Thoracic aorta (tissue), 2 donors: ENCODE measurements around the gene SLC6A1. TPM values are rescaled to one million over a fixed set of nuclear protein-coding genes. Genes with fewer than 3 reads are reported as not detected.

Experiments used
- ATAC-seq: fragments of 150-250 bp; one replicate; pipeline ENCODE4 v1.8.0; 2017; ENCODE audit warnings: low read depth; ENCODE audit not compliant: insufficient number of reproducible peaks, low FRiP score
- DNase-seq: peaks from one replicate; pipeline ENCODE4 v3.0.0-alpha.2; 2020; ENCODE audit warnings: low spot score
- H3K27ac ChIP-seq, 2 donors: fragments of 200-600 bp; sonication (generic); 1 replicate in 1 of 2; 2 replicates in 1 of 2; pipeline ENCODE4 v1.5.1; 2016; ENCODE audit warnings: mild to moderate bottlenecking in 2 of 2, moderate library complexity in 2 of 2
- H3K27me3 ChIP-seq: fragments of 200-600 bp; sonication (generic); replicated peaks from 2 replicates; pipeline ENCODE4 v1.6.0; 2016; ENCODE audit warnings: mild to moderate bottlenecking; ENCODE audit not compliant: insufficient read depth
- H3K36me3 ChIP-seq: fragments of 200-600 bp; sonication (generic); one replicate; pipeline ENCODE4 v1.5.1; 2016
- H3K4me1 ChIP-seq, 2 donors: fragments of 200-600 bp; sonication (generic); 1 replicate in 1 of 2; 2 replicates in 1 of 2; pipeline versions ENCODE4 v1.5.1 to v1.6.0; 2016; ENCODE audit warnings: low read depth in 2 of 2, mild to moderate bottlenecking in 1 of 2; ENCODE audit not compliant: control insufficient read depth in 1 of 2
- H3K4me3 ChIP-seq: fragments of 200-600 bp; sonication (generic); 2 replicates; pipeline ENCODE4 v1.5.1; 2016; ENCODE audit warnings: mild to moderate bottlenecking
- H3K9me3 ChIP-seq: fragments of 200-600 bp; sonication (generic); 2 replicates; pipeline ENCODE4 v1.5.1; 2016
- total RNA-seq, 2 donors: library from RNA; depleted of rRNA; stranded (reverse); fragments of >200 nt; gene quantifications; one replicate each; pipeline versions ENCODE4 v1.1.0 to v1.2.3, GENCODE V29; 2016
- TF ChIP-seq, protein P1 (sequence below): fragments of 200-600 bp; sonication (generic); IDR thresholded peaks from one replicate; pipeline ENCODE4 v1.5.1; 2019; ENCODE audit warnings: antibody characterized with exemption

The SLC6A1 gene
- total RNA-seq, 2 donors from 2014 or later: 1.2 to 4.6 TPM

DNA sequence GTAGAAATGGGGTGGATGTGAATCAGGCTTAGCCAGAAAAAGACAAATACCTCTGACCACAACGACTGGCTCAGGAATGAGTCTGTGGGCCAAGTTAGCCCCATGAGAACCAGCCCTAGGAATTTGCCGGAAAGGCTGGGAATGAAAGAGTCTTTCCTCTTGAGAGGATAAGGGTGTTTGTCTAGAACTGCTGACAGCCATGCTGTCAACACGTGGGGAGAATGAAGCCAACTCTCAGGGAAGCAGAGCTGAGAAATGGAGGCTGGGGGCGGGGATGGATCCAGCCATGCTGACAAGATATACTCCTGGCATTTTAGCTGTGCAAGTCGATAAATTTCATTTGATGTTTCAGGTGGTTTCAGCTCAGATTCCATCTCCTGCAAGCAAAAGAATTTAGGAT lies 10.6 kb upstream of the SLC6A1 start:
- Histone ChIP-seq H3K27ac (no peak overlapping the region), H3K4me1 (peaks cover 6 to 19% of the 10 kb centered on the region in 2 donors), H3K9me3 (no peaks in the 10 kb centered on the region), H3K4me3 (no peak overlapping the region), H3K27me3 (no peaks in the 10 kb centered on the region), H3K36me3 (no peaks in the 10 kb centered on the region)
- DNase-seq (no peak), ATAC-seq (no peak)
- TF ChIP-seq, protein P1, sequence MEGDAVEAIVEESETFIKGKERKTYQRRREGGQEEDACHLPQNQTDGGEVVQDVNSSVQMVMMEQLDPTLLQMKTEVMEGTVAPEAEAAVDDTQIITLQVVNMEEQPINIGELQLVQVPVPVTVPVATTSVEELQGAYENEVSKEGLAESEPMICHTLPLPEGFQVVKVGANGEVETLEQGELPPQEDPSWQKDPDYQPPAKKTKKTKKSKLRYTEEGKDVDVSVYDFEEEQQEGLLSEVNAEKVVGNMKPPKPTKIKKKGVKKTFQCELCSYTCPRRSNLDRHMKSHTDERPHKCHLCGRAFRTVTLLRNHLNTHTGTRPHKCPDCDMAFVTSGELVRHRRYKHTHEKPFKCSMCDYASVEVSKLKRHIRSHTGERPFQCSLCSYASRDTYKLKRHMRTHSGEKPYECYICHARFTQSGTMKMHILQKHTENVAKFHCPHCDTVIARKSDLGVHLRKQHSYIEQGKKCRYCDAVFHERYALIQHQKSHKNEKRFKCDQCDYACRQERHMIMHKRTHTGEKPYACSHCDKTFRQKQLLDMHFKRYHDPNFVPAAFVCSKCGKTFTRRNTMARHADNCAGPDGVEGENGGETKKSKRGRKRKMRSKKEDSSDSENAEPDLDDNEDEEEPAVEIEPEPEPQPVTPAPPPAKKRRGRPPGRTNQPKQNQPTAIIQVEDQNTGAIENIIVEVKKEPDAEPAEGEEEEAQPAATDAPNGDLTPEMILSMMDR: no peak

DNA sequence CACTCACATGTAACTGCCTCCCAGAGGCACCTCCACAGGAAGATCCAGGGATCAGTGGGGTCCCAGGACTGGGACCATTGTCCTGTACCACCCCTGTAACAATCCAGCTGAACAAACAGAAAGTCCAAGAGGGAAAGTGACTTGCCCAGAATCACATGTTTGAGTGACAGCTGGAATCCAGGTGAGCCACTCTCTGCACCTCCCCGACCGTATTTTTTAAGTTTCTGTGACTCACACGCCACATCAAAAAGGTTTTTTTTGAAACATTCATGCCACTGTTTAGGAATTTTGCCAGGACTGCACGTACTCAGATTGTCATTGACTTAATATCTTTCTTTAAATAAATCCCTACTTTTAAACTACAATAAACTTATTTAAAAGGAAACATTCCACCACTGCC lies 9.8 kb upstream of the SLC6A1 start:
- Histone ChIP-seq H3K27me3 (no peaks in the 10 kb centered on the region), H3K27ac (no peak overlapping the region), H3K4me1 (peaks cover 6 to 19% of the 10 kb centered on the region in 2 donors), H3K36me3 (no peaks in the 10 kb centered on the region), H3K4me3 (peak overlapping the region; percentile 39), H3K9me3 (no peaks in the 10 kb centered on the region)
- TF ChIP-seq, protein P1: no peak
- ATAC-seq: no peak
- no peak for DNase-seq

DNA sequence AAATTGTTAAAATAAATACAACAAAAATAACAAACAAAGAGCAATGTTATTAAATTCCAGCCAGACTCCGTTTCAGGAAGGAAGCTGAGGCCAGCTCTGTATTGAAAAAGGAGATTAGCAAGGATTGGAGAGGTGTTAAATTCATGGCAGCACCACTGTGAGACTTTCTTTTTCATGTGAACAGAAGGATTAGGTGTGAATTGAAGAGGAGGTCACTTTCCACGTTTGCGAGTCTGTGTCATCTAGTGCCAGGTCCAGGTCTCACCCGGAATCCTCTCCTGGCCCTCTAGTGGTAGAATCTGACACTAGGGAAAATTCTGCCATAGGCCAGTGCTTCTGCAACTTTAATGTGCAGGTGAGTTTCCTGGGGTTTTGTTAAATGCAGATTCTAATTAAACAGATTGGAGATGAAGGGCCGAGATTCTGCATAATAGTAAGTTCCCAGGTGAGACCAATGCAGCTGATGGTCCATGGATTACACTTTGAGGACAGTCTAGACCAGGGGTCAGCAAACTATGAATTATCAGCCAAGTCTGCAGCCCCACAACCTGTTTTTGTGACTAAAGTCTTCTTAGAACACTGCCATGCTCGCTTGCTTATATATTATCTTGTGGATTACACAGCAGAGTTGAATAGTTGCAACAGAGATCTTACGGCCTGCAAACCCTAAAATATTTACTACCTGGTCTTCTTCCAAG lies 9.2 kb upstream of the SLC6A1 start:
- H3K36me3 ChIP-seq: no peaks in the 10 kb centered on the region
- no peaks in the 10 kb centered on the region for H3K9me3 ChIP-seq
- no peak for ATAC-seq
- H3K4me3 ChIP-seq: peak overlapping the region; percentile 39
- no peak overlapping the region for H3K27ac ChIP-seq
- TF ChIP-seq, protein P1: peak; percentile 61
- no peak for DNase-seq
- H3K27me3 ChIP-seq: no peaks in the 10 kb centered on the region
- H3K4me1 ChIP-seq: peaks cover 6 to 19% of the 10 kb centered on the region in 2 donors

DNA sequence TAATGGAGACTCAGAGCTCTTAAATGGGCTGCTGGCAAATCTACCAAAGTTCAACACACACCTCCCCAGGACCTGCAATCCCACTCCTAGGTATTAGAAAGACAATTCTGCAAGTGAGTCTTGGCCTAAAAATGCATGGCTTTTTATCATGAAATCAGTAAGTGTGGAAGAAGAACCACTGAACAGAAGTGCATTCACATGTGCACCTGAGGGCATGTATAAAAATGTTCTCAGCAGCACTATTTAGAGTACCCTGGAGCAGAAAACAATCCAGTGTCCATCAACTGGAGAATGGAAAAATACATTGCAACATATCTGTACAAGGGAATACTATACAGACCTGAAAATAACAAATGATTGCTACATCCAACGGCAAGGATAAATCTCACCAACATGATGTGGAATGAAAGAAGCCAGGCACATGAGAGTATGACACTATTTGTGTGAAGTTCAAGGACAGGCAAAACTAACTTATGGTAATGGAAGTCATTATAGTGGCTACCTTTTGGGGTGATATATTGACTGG lies 8.1 kb upstream of the SLC6A1 start:
- no peaks in the 10 kb centered on the region for H3K9me3 ChIP-seq
- TF ChIP-seq, protein P1: no peak
- H3K36me3 ChIP-seq: no peaks in the 10 kb centered on the region

DNA sequence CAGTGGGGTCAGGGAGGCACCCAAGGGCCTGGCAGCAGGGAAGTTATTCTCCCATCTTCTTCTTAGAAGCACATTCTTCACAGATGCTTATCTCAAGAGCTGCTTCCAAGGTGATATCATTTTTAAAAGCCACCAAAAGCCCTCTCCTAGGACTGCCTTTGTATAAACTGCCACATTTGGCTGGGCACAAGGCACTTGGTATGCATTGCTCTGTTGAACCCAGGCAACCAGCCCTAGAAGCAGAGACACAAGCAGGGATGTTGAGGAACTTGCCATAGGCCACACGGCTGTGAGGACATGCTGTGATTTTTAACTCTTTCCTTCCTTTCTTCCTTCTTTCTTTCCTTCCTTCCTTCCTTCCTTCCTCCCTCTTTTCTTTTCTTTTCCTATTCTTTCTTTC lies 7.4 kb upstream of the SLC6A1 start:
- H3K9me3 ChIP-seq: no peaks in the 10 kb centered on the region
- no peak overlapping the region for H3K4me3 ChIP-seq
- H3K36me3 ChIP-seq: no peaks in the 10 kb centered on the region
- H3K27me3 ChIP-seq: no peaks in the 10 kb centered on the region
- H3K27ac ChIP-seq: no peak overlapping the region
- TF ChIP-seq, protein P1: no peak
- H3K4me1 ChIP-seq: peaks cover 6 to 19% of the 10 kb centered on the region in 2 donors
- DNase-seq (no peak), ATAC-seq (no peak)

More for the DNA sequence above, 8.1 kb upstream of the SLC6A1 start:
- H3K27me3 ChIP-seq: no peaks in the 10 kb centered on the region
- DNase-seq (no peak), ATAC-seq (no peak)
- peaks cover 6 to 19% of the 10 kb centered on the region in 2 donors for H3K4me1 ChIP-seq
- no peak overlapping the region for H3K4me3 ChIP-seq
- H3K27ac ChIP-seq: no peak overlapping the region
